ENCODE measurements around the gene HECW1. TPM values are rescaled to one million over a fixed set of nuclear protein-coding genes. Genes with fewer than 3 reads are reported as not detected.

Gene HECW1
- total RNA-seq, 3 donors from 2014 or later: 0.76 to 1.6 (median 1.2) TPM

- Histone ChIP-seq H3K4me1 (ENCODE audit: low read depth) (no peaks in the 10 kb centered on the region), H3K9me3 (no peaks in the 10 kb centered on the region), H3K36me3 (ENCODE audit: low read depth) (no peaks in the 10 kb centered on the region), H3K4me3 (no peak overlapping the region)
- no peak for TF ChIP-seq CTCF (IDR thresholded peaks at IDR 0.05)
- intact Hi-C loops (cut with DNase I, micrococcal nuclease): no loop called here
- DNase-seq: peak in 2 of 3 donors; percentile 23 to 34
- ATAC-seq: no peak
Measured at GRCh38 chr7:43113622-43114457, 1.4 kb downstream of the HECW1 start.

GRCh38 chr7:43114458-43114780 lies 2.0 kb downstream of the HECW1 start:
- ATAC-seq (no peak), DNase-seq (no peak)
- Histone ChIP-seq H3K36me3 (ENCODE audit: low read depth) (no peaks in the 10 kb centered on the region), H3K9me3 (no peaks in the 10 kb centered on the region), H3K4me3 (no peak overlapping the region), H3K4me1 (ENCODE audit: low read depth) (no peaks in the 10 kb centered on the region)
- no peak for TF ChIP-seq CTCF (IDR thresholded peaks at IDR 0.05)
- intact Hi-C loops (cut with DNase I, micrococcal nuclease): no loop called here

GRCh38 chr7:43116451-43116850 lies 4.0 kb downstream of the HECW1 start:
- ATAC-seq: no peak
- no peak for TF ChIP-seq CTCF (IDR thresholded peaks at IDR 0.05)

GRCh38 chr7:43117095-43117494 lies 4.6 kb downstream of the HECW1 start:
- no peak for DNase-seq
- Histone ChIP-seq H3K9me3 (no peaks in the 10 kb centered on the region), H3K4me1 (ENCODE audit: low read depth) (no peaks in the 10 kb centered on the region), H3K4me3 (no peak overlapping the region), H3K36me3 (ENCODE audit: low read depth) (no peaks in the 10 kb centered on the region)
- no peak for TF ChIP-seq CTCF (IDR thresholded peaks at IDR 0.05)
- ATAC-seq: no peak
- intact Hi-C loops (cut with DNase I, micrococcal nuclease): no loop called here

More at GRCh38 chr7:43116451-43116850, 4.0 kb downstream of the HECW1 start:
- Histone ChIP-seq H3K9me3 (no peaks in the 10 kb centered on the region), H3K4me1 (ENCODE audit: low read depth) (no peaks in the 10 kb centered on the region), H3K36me3 (ENCODE audit: low read depth) (no peaks in the 10 kb centered on the region), H3K4me3 (no peak overlapping the region)
- intact Hi-C loops (cut with DNase I, micrococcal nuclease): no loop called here
- no peak for DNase-seq

- no peaks in the 10 kb centered on the region for H3K9me3 ChIP-seq
- DNase-seq (no peak), ATAC-seq (no peak)
- TF ChIP-seq CTCF (IDR thresholded peaks at IDR 0.05): no peak
- H3K36me3 ChIP-seq (ENCODE audit: low read depth): no peaks in the 10 kb centered on the region
- H3K4me1 ChIP-seq (ENCODE audit: low read depth): no peaks in the 10 kb centered on the region
- no peak overlapping the region for H3K4me3 ChIP-seq
- intact Hi-C loops (cut with DNase I, micrococcal nuclease): no loop called here
Measured at GRCh38 chr7:43117861-43118260, 5.4 kb downstream of the HECW1 start.
